GM19238 (cell line): Measurements from ENCODE around the gene ABO.
"Not testable (repeated sequence)": the region's sequence is repeated elsewhere in the genome, so short reads cannot be mapped to it uniquely, and the experiment has no call there.

ENCODE experiments used
- DNase-seq: peaks from one replicate; pipeline ENCODE4 v3.0.0; 2011; ENCODE audit warnings: low spot score; ENCODE audit not compliant: insufficient read length

ABO gene

GRCh38 chr9:133264235-133264764 lies 10.7 kb downstream of the ABO start:
- DNase-seq: no peak

- no peak for DNase-seq
These were observed 11.4 kb downstream of the ABO start for GRCh38 chr9:133263557-133263956.

GRCh38 chr9:133262226-133262625 lies 12.8 kb downstream of the ABO start:
- DNase-seq: no peak

GRCh38 chr9:133261753-133262120 lies 13.3 kb downstream of the ABO start:
- no peak for DNase-seq

GRCh38 chr9:133261103-133261752 lies 13.8 kb downstream of the ABO start:
- no peak for DNase-seq

- no peak for DNase-seq
These were observed 14.5 kb downstream of the ABO start for GRCh38 chr9:133260334-133261102.

- no peak for DNase-seq
These were observed 16.7 kb downstream of the ABO start for GRCh38 chr9:133258061-133259015.

GRCh38 chr9:133257465-133257956 lies 17.5 kb downstream of the ABO start:
- no peak for DNase-seq

GRCh38 chr9:133256686-133257091 lies 18.3 kb downstream of the ABO start:
- no peak for DNase-seq

- DNase-seq: no peak
These were observed 18.9 kb downstream of the ABO start for GRCh38 chr9:133256136-133256461.

GRCh38 chr9:133255371-133256135 lies 19.4 kb downstream of the ABO start:
- DNase-seq: no peak

GRCh38 chr9:133254471-133254870 lies 20.5 kb downstream of the ABO start:
- DNase-seq: no peak

- DNase-seq: no peak
These were observed 21.7 kb downstream of the ABO start for GRCh38 chr9:133253268-133253667.

GRCh38 chr9:133252301-133253020 lies 22.5 kb downstream of the ABO start:
- no peak for DNase-seq

GRCh38 chr9:133251773-133252172 lies 23.2 kb downstream of the ABO start:
- no peak for DNase-seq

- not testable (repeated sequence) for DNase-seq
These were observed 23.8 kb downstream of the ABO start for GRCh38 chr9:133251221-133251620.

GRCh38 chr9:133250741-133251170 lies 24.2 kb downstream of the ABO start:
- no peak for DNase-seq

- DNase-seq: no peak
These were observed 25.7 kb downstream of the ABO start for GRCh38 chr9:133249337-133249736.

- no peak for DNase-seq
These were observed 26.2 kb downstream of the ABO start for GRCh38 chr9:133248726-133249295.

- DNase-seq: no peak
These were observed 27.4 kb downstream of the ABO start for GRCh38 chr9:133247632-133248031.
